Measurements from ENCODE around the gene ZYG11B. TPM values are rescaled to one million over a fixed set of nuclear protein-coding genes. Genes with fewer than 3 reads are reported as not detected.
"Not testable (repeated sequence)": the region's sequence is repeated elsewhere in the genome, so short reads cannot be mapped to it uniquely, and the experiment has no call there.

Gene ZYG11B
- total RNA-seq, 1 donor from 2014 or later = 29.5 TPM

DNA sequence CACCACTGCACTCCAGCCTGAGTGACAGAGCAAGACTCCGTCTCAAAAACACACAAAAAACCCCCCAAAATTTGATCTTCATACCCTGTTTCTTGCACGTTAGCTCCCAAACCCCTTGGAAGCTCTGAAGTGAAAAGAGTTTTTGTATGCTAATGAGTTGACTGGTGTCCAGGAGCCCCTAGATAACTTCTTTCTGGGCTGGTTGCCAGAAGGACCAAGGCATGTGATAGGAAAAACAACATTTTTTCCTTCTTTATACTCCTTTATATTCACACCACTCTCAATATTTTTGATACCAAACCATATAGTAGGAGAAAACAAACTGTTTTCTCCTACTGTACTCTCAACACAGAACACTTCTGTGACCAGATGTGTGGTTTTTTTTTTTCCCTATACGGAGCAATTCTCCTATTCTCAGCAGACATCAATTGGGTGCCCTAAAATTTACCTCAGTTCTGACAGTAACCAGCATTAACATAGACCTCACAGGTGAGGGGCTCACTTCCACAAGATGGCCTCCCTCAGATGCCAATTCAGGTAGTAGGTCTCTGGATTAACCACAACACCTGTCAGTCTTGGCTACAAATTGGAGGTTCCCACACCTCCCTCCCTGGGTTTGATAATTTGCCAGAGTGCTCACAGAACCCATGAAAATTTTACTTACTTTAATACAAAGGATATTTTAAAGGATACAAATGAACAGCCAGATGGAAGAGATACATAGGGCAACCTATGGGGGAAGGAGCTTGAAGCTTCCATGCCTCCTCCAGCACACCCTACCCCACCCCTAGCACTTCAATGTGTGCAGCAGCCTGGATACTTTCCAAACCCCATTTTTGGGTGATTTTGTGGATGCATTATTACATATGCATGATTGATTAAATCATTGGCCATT is 25.6 kb downstream of the ZYG11B start:
- DNase-seq (ENCODE audit: low read depth in 2 of 2) = peak in 1 of 2 donors; percentile 78

DNA sequence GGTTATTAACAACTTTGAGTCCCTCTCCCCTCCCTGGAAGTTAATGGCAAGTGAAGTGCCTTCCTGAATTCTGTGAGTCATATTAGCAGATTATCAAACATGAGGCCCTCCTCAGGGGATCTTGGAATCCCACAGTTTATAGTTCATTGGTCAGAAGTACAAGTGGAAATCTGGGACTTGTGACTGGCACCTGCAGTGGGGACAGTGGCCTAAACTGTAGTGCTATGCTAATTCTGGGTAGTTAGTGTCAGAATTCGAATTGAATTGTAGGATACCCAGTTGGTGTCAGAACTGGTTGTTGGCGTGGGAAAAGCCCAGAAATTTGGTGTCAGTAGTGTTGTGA is 26.2 kb downstream of the ZYG11B start:
- peak in 1 of 2 donors; percentile 33 for DNase-seq (ENCODE audit: low read depth in 2 of 2)

DNA sequence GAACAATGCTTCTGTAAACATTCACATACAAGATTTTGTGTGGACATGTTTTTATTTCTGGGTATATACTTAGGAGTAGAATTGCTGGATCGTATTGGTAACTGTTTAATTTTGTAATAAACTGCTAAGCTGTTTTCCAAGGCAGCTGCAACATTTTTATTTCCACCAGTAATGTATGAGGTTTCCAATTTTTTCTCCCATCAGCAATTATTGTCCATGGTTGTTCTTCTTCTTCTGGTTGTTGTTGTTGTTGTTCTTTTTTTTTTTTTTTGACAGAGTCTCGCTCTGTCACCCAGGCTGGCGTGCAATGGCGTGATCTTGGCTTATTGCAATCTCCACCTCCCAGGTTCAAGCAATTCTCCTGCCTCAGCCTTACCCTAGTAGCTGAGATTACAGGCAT is 26.9 kb downstream of the ZYG11B start:
- DNase-seq (ENCODE audit: low read depth in 2 of 2) = no peak

DNA sequence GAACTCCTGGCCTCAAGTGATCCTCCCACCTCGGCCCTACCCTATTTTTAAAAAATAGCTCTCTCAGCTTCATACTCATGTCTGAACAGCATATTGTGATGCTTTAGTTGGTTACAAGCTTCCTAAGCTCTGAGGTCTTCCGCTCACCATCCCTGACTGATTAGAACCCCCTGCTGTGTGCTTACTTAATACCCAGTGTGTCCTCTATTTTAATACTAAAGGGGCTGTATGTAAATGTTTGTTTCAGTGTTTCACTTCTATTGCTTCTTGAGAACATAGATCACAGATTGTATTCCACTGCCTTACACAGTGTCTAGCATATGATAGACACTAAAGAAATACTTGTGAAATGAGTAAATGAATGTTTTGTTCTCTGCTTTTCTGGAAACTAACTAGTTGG is 29.8 kb downstream of the ZYG11B start:
- no peak for DNase-seq (ENCODE audit: low read depth in 2 of 2)

DNA sequence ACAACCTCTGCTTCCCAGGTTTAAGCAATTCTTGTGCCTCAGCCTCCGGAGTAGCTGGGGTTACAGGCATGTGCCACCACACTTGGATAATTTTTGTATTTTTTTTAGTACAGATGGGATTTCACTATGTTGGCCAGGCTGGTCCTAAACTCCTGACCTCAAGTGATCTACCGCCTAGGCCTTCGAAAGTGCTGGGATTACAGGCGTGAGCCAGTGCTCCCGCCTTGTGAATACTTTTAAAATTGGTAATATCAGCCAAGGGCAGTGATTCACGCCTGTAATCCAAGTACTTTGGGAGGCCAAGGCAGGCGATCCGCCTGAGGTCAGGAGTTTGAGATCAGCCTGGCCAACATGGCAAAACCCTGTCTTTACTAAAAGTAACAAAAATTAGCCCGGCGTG is 33.7 kb downstream of the ZYG11B start:
- DNase-seq (ENCODE audit: low read depth in 2 of 2) = no peak

DNA sequence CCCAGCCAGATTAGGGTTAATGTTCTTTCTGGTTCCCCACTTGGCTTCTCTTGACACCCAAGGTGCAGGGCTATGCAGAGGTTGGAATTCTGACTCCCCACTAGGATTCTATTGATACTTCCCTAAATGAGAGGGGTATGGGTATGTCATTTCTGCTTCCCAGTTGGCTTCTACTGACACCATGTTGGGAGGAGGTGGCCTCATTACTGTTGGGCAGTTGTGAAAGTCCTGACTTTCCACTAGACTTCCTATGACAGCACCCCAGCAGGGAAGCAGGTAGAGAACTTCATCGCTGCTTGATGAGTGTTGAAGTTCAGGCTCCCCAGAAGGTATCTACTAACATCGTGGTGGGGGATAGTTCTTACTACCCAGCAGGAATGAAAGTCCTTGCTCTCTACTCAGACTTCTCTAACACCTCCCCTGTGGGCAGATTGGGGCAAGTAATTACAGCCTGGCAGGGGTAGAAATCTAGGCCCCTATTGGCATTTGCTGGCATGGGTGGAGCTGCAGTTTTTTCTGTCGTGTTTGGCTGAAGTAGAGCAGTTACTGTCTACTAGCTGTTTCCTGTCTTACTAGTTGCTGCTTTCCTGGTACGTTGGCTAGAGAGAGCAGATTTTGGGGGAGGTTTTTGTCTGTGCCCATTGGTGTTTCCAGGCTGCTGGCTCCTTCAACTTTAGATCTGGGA is 41.5 kb downstream of the ZYG11B start:
- no peak for DNase-seq (ENCODE audit: low read depth in 2 of 2)

DNA sequence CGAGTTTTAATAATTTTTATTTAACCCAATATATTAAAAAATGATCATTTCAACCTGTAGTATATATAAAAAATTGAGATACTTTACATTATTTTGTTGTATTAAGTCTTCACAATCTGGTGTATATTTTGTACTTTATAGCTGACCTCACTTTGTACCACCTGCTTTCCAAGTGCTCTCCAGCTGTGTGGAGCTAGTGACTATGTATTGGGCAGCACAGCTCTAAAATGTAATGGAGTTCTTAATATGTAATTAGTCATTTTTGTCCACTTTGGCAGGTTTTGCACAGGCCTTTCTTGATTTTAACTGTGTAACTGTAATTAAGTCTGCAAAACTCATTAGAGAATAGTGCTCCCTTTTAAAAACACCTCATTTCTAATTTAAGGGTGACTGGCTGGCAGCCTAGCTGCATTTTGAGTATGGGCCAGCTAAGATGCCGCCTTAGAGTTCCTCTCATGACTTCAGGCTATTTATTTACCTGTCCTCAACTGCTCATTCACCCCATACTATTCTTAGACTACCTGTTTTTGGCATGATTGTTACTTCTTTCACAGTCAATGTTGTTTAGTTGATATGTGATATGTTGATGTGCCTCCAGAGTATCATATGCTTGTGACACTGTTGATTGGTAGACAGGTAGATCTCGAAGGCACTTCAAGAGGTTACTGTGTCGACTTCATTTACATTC is 43.2 kb downstream of the ZYG11B start:
- no peak for DNase-seq (ENCODE audit: low read depth in 2 of 2)

DNA sequence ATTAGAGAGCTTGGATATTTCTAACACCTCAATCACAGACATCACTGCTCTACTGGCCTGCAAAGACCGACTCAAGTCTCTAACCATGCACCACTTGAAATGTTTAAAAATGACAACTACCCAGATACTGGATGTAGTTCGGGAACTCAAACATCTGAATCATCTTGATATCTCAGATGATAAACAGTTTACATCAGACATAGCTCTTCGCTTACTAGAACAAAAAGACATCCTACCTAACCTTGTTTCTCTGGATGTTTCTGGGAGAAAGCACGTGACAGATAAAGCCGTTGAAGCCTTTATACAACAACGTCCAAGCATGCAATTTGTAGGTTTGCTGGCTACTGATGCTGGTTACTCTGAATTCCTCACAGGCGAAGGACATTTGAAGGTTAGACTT is 45.1 kb downstream of the ZYG11B start:
- DNase-seq (ENCODE audit: low read depth in 2 of 2) = no peak

DNA sequence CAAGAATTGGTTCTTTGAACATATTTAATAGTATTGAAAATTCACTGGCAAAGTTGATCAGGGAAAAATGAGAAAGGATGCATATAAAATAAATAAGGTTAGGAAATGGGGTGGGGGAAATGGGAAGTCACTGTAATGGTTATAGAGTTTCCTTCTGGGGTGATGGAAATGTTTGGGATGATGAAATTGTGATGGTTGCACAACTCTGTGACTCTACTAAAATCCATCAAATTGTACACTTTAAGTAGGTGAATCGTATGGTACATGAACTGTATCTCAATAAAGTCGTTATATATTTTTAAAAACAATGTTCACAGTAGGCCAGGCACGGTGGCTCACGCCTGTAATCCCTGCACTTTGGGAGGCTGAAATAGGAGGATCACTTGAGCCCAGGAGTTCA is 59.9 kb downstream of the ZYG11B start:
- no peak for DNase-seq (ENCODE audit: low read depth in 2 of 2)

DNA sequence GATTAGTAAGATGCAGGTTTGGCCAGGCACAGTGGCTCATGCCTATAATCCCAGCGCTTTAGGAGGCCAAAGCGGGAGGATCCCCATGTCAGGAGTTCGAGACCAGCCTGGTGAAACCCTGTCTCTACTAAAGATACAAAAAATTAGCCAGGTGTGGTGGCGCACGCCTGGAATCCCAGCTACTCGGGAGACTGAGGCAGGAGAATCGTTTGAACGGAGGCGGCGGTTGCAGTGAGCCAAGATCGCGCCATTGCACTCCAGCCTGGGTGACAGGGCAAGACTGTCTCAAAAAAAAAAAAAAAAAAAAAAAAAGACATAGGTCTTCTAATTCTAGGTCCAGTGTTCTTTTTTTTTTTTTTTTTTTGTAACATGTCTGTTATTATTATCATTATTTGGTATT is 64.2 kb downstream of the ZYG11B start:
- DNase-seq (ENCODE audit: low read depth in 2 of 2) = not testable (repeated sequence)

DNA sequence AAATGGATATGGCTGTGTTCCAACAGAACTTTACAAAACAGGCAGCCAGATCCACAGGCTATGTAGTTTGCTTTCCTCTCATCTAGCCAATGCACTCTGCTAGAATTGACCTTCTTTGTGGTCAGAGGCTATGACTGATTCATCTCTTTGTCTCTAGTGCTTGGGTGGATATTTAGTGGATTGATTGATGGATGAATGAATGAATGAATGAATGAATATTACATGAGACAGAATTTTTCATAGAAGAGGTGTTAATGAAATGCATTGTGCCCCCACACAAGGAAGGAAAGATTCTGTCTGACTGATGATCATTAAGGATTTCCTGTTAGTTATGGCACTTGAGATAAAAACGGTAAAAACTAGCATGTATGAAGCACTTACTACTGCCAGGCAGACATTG is 65.8 kb downstream of the ZYG11B start:
- peak; percentile 87 to 92 for DNase-seq (ENCODE audit: low read depth in 2 of 2)

DNA sequence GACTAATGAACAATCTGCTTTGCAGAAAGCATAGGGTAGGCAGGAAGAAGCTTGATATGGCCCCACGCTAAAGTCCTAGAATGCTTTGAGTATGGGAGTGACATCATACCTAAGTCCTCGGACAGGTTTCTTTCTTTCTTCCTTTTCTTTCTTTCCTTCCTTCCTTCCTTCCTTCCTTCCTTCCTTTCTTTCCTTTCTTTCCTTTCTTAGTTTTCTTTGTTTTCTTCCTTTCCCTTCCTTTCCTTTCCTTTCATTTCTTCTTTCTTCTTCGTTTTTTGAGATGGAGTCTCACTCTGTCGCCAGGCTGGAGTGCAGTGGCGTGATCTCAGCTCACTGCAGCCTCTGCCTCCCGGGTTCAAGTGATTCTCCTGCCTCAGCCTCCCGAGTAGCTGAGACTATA is 67.5 kb downstream of the ZYG11B start:
- DNase-seq (ENCODE audit: low read depth in 2 of 2) = not testable (repeated sequence)

DNA sequence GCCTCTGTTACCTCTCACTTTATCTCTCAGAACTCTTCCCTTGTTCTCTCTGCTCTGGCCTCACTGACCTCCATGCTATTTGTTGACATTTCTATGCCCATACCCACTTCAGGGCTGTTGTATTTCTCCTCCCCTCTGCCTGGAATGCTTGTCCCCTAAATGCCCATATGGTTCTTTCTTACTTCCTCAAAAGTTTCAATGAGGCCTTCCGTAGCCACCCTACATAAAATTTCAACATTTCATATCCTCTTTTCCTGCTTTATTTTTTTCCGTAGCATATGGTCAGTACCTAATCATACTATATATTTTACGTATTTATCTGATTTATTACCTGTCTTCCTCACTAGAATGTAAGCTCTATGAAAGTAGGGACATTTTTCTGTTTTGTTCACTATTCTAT is 69.2 kb downstream of the ZYG11B start:
- no peak for DNase-seq (ENCODE audit: low read depth in 2 of 2)

DNA sequence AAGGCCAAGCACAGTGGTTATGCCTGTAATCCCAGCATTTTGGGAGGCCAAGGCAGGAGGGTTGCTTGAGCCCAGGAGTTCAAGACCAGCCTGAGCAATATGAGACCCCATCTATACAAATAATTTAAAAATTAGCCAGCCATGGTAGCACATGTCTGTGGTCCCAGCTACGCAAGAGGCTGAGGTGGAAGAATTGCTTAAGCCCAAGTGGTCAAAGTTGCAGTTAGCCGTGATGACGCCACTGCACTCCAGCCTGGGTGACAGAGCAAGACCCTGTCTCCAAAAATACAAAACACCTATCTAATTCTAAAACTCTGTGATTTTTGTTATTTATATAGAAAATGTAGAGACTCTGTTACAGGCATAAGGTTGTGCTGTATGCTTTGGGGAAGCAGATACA is 72.1 kb downstream of the ZYG11B start:
- DNase-seq (ENCODE audit: low read depth in 2 of 2) = no peak

DNA sequence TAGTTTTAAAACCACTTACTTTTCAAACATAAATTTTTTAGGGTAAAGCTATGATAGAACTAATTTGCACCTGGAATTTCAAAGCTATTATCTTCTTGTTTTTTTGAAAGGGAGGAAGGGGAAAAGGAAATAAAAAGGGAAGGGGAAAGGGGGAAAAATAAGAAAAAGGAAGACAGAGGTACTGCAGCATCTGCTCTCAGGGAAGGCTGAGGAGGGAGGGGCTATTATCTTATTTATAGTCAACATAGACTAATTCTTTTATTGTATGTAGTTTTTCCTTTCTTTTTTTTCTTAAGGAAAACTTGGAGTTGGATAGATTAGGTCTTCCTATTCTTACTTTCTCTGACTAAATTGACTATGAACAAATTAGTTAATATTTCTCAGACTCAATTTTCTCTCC is 74.8 kb downstream of the ZYG11B start:
- DNase-seq (ENCODE audit: low read depth in 2 of 2) = no peak

DNA sequence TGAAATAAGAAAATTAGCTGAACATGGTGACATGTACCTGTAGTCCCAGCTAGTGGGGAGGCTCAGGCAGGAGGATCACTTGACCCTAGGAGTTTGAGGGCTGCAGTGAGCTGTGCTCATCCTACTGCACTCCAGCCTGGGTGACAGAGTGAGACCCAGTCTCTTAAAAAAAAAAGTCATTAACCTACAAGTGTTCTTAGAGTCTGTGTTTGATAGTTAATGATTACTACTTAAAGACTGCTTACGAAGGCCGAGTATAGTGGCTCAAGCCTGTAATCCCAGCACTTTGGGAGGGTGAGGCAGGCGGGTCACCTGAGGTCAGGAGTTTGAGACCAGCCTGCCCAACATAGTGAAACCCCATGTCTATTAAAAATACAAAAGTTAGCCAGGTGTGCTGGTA is 77.8 kb downstream of the ZYG11B start:
- DNase-seq (ENCODE audit: low read depth in 2 of 2) = not testable (repeated sequence)

DNA sequence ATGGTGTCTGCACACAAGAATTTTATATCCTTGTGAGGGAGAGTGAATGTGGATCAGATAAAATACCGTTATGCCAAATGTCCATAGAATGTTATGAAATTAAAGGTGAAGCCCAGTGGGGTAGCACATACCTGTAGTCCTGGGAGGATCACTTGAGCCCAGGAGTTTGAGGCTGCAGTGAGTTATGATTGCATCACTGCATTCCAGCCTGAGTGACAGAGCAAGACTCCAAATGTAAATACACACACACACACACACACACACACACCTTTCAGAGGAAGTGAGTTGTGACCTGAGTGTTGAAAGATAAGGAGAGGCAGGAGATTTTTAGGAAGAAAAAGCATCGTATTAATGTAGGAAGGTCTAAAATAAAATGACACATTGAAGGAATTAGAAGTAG is 88.2 kb downstream of the ZYG11B start:
- DNase-seq (ENCODE audit: low read depth in 2 of 2) = no peak

DNA sequence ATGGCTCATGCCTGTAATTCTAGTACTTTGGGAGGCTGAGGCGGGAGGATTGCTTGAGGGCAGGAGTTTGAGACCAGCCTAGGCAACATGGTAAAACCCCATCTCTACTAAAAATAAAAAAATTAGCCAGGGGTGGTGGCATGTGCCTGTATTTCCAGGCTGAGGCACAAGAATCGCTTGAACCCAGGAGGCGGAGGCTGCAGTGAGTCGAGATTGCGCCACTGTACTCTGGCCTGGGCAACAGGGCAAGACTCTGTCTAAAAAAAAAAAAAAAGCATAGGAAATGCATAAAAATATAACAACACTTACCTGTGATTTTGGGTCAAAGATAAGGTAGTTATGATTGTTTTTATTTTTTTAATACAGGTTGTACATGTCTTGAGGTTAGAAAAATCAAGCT is 94.6 kb downstream of the ZYG11B start:
- DNase-seq (ENCODE audit: low read depth in 2 of 2) = not testable (repeated sequence)

DNA sequence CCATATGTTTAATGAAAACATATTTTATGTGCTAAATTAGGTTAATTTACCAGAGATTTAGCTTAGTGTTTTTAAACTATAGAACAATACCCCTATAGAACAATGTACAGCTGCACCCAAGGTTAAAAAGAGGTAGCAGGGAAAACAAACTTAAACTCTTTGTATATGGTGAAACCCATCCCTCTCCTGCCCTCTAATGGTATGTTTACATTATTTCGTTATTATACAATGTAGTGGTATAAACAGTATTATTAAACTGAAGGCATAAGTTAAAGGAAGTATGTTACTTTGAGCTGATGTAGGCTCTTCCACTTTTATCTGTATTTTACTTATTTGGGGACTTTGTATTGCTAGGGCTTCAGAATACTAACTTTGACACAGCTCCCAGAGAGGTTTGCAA is 99.6 kb downstream of the ZYG11B start:
- peak in 1 of 2 donors; percentile 28 for DNase-seq (ENCODE audit: low read depth in 2 of 2)

DNA sequence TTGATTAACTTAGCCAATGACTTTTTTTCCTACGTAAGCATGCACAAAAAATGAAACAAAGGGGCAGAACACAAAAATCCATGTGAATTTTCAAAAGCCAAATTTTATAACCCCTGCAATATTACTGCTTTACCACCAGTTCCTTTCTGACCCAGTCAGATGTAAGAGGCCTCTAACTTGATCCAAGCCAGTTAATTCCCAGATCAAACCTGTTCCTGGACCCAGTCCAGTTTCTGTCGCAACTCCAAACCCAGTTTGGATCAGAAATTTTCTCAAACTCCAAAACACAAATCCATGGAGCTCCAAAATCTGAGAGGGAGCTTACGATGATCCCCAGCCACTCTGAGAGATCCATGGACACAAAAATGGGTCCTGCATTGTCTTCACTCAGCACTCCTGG is 108.5 kb downstream of the ZYG11B start:
- DNase-seq (ENCODE audit: low read depth in 2 of 2) = no peak

DNA sequence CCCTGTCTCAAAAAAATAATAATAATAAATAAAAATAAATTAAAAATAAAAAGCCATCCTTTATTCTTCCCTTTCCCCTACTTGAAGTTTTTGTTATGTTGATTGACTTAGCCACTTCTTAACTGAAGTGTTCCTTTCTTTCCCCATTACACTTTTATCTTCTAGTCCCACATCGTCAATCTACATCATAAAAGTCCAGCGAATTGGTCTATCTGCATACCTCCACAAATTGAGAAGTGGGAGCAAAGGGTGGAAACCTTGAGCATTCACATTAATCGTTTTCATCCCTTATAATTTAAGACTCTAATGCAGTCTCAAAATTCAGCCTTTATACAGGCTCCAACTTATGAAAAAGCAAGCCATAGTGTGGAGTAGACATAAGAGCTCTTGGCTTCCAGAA is 109.8 kb downstream of the ZYG11B start:
- no peak for DNase-seq (ENCODE audit: low read depth in 2 of 2)

DNA sequence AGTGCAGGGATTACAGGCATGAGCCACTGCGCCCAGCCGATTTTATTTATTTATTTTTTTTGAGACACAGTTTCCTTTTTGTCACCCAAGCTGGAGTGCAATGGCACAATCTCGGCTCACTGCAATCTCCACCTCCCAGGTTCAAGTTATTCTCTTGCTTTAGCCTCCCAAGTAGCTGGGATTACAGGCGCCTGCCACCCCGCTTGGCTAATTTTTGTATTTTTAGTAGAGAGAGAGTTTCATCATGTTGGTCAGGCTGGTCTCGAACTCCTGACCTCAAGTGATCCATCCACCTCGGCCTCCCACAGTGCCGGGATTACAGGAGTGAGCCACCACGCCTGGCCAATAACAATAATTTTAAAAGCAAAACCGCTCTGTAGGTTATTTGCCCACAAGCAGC is 112.9 kb downstream of the ZYG11B start:
- not testable (repeated sequence) for DNase-seq (ENCODE audit: low read depth in 2 of 2)
